ENCODE results near the gene VSTM4.

GRCh38 chr10:49021685-49022084, 93.6 kb downstream of the VSTM4 start:
- no peak for TF ChIP-seq CTCF (IDR thresholded peaks at IDR 0.05; ENCODE audit: poor library complexity)
- TF ChIP-seq EZH2phosphoT487 (IDR thresholded peaks at IDR 0.05; ENCODE audit: low read depth, severe bottlenecking, unreplicated experiment), result no peak
- TF ChIP-seq EZH2 (IDR thresholded peaks at IDR 0.05; ENCODE audit: borderline replicate concordance), result no peak

All from hepatocyte (in vitro differentiated cells).